SK-N-SH (cell line): ENCODE measurements around the gene TRPC4AP. TPM values are rescaled to one million over a fixed set of nuclear protein-coding genes. Genes with fewer than 3 reads are reported as not detected.

Experiments used
- CTCF ChIA-PET: fragments of 300-600, 350-600 bp; formaldehyde crosslinking; extraction: SDS; loops from one replicate; lab custom pipeline; 2021; lab: Yijun Ruan, JAX
- POLR2A ChIA-PET: fragments of 350-600 bp; sonication (Branson Sonifier 250); formaldehyde crosslinking; extraction: SDS; loops from one replicate; lab custom pipeline; 2020; ENCODE audit warnings: antibody characterized with exemption, inconsistent platforms; lab: Yijun Ruan, JAX
- DNase-seq: peaks from one replicate; pipeline ENCODE4 v3.0.0; 2012
- H2AFZ ChIP-seq: fragments of 200-600 bp; sonication (generic); 2 replicates; pipeline ENCODE4 v1.8.1; 2016; ENCODE audit warnings: antibody characterized with exemption, mild to moderate bottlenecking, low read depth
- H3F3A ChIP-seq: fragments of 200-600 bp; sonication (generic); replicated peaks from 2 replicates; pipeline ENCODE3; 2016; ENCODE audit warnings: antibody characterized with exemption, mild to moderate bottlenecking; ENCODE audit not compliant: insufficient read depth
- H3K27ac ChIP-seq, 2 experiments: fragments of 200-500 bp in 1 of 2; fragments of 200-600 bp in 1 of 2; sonication (Bioruptor generic) in 1 of 2; sonication (generic), shearing (Covaris generic) in 1 of 2; 2 replicates each; pipeline versions ENCODE4 v1.5.1 to v1.6.1; 2014 to 2016; ENCODE audit warnings: low read depth in 2 of 2, inconsistent platforms in 1 of 2, low read length in 1 of 2, mild to moderate bottlenecking in 1 of 2, mixed read lengths in 1 of 2
- H3K27me3 ChIP-seq: fragments of 200-600 bp; sonication (generic), shearing (Covaris generic); 2 replicates; pipeline ENCODE4 v1.6.1; 2016; ENCODE audit warnings: mixed run types; ENCODE audit not compliant: insufficient read depth
- H3K36me3 ChIP-seq, 2 experiments: fragments of 200-500 bp in 1 of 2; fragments of 200-600 bp in 1 of 2; sonication (Bioruptor generic) in 1 of 2; sonication (generic) in 1 of 2; replicated peaks in 1 of 2; 2 replicates each; pipeline versions ENCODE3 to v1.5.1; 2014 to 2016; ENCODE audit warnings: low read length in 1 of 2, mild to moderate bottlenecking in 1 of 2; ENCODE audit not compliant: insufficient read depth in 2 of 2, control insufficient read depth in 1 of 2
- H3K4me1 ChIP-seq, 2 experiments: fragments of 200-500 bp in 1 of 2; fragments of 200-600 bp in 1 of 2; sonication (Bioruptor generic) in 1 of 2; sonication (generic), shearing (Covaris generic) in 1 of 2; 2 replicates each; pipeline versions ENCODE4 v1.5.1 to v1.6.1; 2014 to 2016; ENCODE audit warnings: low read depth in 1 of 2, low read length in 1 of 2, mixed run types in 1 of 2; ENCODE audit not compliant: insufficient read depth in 2 of 2, control insufficient read depth in 1 of 2
- H3K4me2 ChIP-seq: fragments of 200-600 bp; sonication (generic), shearing (Covaris generic); 2 replicates; pipeline ENCODE4 v1.6.1; 2017; ENCODE audit warnings: mixed run types
- H3K4me3 ChIP-seq, 2 experiments: fragments of 200-500 bp in 1 of 2; fragments of 200-600 bp in 1 of 2; sonication (Bioruptor generic) in 1 of 2; sonication (generic), shearing (Covaris generic) in 1 of 2; 2 replicates each; pipeline versions ENCODE4 v1.5.1 to v1.8.1; 2014 to 2016; ENCODE audit warnings: low read depth in 2 of 2, inconsistent platforms in 1 of 2, low read length in 1 of 2, mild to moderate bottlenecking in 1 of 2, mixed read lengths in 1 of 2, moderate library complexity in 1 of 2
- H3K79me2 ChIP-seq: fragments of 200-600 bp; sonication (generic); 2 replicates; pipeline ENCODE4 v1.8.1; 2017; ENCODE audit warnings: mild to moderate bottlenecking; ENCODE audit not compliant: insufficient read depth
- H3K9ac ChIP-seq: fragments of 200-600 bp; sonication (generic); 2 replicates; pipeline ENCODE4 v1.6.1; 2017; ENCODE audit warnings: mixed run types
- H3K9me2 ChIP-seq: fragments of 200-600 bp; sonication (generic); 2 replicates; pipeline ENCODE4 v1.6.1; 2017; ENCODE audit warnings: mixed run types
- H3K9me3 ChIP-seq: fragments of 200-600 bp; sonication (generic); 2 replicates; pipeline ENCODE4 v1.6.1; 2017; ENCODE audit warnings: mixed run types, mild to moderate bottlenecking, moderate library complexity
- H4K20me1 ChIP-seq: fragments of 200-600 bp; sonication (generic); 2 replicates; pipeline ENCODE4 v1.6.1; 2017; ENCODE audit warnings: mild to moderate bottlenecking, mixed run types; ENCODE audit not compliant: insufficient read depth
- EP300 ChIP-seq, 2 experiments: IDR thresholded peaks; 2 replicates each; pipeline versions ENCODE4 v1.4.0 to v1.6.1; 2012; ENCODE audit warnings: borderline replicate concordance in 1 of 2, low read depth in 1 of 2, low read length in 1 of 2
- EZH2phosphoT487 ChIP-seq: fragments of 200-600 bp; sonication (generic); IDR thresholded peaks from 2 replicates; pipeline ENCODE4 v1.6.1; 2017; ENCODE audit warnings: low read depth, mixed run types, mild to moderate bottlenecking, antibody characterized with exemption, moderate library complexity, borderline replicate concordance
- FOXJ3 ChIP-seq: sonication (generic); formaldehyde crosslinking; IDR thresholded peaks from 2 replicates; pipeline ENCODE4 v1.5.1; 2020; ENCODE audit warnings: mild to moderate bottlenecking, missing genetic modification reagents
- MEF2A ChIP-seq: IDR thresholded peaks from 2 replicates; pipeline ENCODE4 v1.4.0; 2012; ENCODE audit warnings: low read depth, borderline replicate concordance
- MXI1 ChIP-seq: IDR thresholded peaks from 2 replicates; pipeline ENCODE4 v1.6.1; 2012; ENCODE audit warnings: mild to moderate bottlenecking, low read depth, low read length, improper control_type of control experiment
- NFIC ChIP-seq: IDR thresholded peaks from 2 replicates; pipeline ENCODE4 v1.4.0; 2012; ENCODE audit warnings: borderline replicate concordance
- NRF1 ChIP-seq: IDR thresholded peaks from 2 replicates; pipeline ENCODE4 v1.6.1; 2012; ENCODE audit warnings: low read depth, mild to moderate bottlenecking, low read length
- RAD21 ChIP-seq: IDR thresholded peaks from 2 replicates; pipeline ENCODE4 v1.6.1; 2012; ENCODE audit warnings: mild to moderate bottlenecking, low read length
- RCOR1 ChIP-seq: fragments of 150-350 bp; IDR thresholded peaks from 2 replicates; pipeline ENCODE4 v1.6.1; 2017; ENCODE audit warnings: antibody characterized with exemption, low read length
- RXRA ChIP-seq: IDR thresholded peaks from 2 replicates; pipeline ENCODE4 v1.4.0; 2012; ENCODE audit warnings: low read depth, mild to moderate bottlenecking, borderline replicate concordance
- SMC3 ChIP-seq: IDR thresholded peaks from 2 replicates; pipeline ENCODE4 v1.6.1; 2012; ENCODE audit warnings: low read depth, low read length, improper control_type of control experiment
- TCF12 ChIP-seq: IDR thresholded peaks from 2 replicates; pipeline ENCODE4 v1.4.0; 2012
- TEAD4 ChIP-seq: IDR thresholded peaks from 2 replicates; pipeline ENCODE4 v1.4.0; 2012; ENCODE audit warnings: mild to moderate bottlenecking, borderline replicate concordance; ENCODE audit not compliant: insufficient read depth
- WGBS: methylation state at CpG from one replicate; pipeline ENCODE4 v1.1.6; 2017; ENCODE audit warnings: low lambda C conversion rate; 5-methylcytosine and 5-hydroxymethylcytosine counted together
- polyA plus RNA-seq, 3 experiments: library from polyadenylated mRNA; depleted of rRNA; stranded (reverse); fragments of >200 nt; gene quantifications; 2 replicates each; pipeline ENCODE4 v1.2.3, GENCODE V29; 2012
- TF ChIP-seq, protein P1 (sequence below): IDR thresholded peaks from 2 replicates; pipeline ENCODE4 v1.6.1; 2012; ENCODE audit warnings: mild to moderate bottlenecking, low read depth, low read length, moderate library complexity
- TF ChIP-seq, protein P2 (sequence below): IDR thresholded peaks from 2 replicates; pipeline ENCODE4 v1.4.0; 2012; ENCODE audit warnings: low read depth
- TF ChIP-seq, protein P3 (sequence below): IDR thresholded peaks from 2 replicates; pipeline ENCODE4; 2012

The TRPC4AP gene
- polyA plus RNA-seq, 1 of the 3 experiments (the other 2 are of a cell fraction): 57.4 TPM

DNA sequence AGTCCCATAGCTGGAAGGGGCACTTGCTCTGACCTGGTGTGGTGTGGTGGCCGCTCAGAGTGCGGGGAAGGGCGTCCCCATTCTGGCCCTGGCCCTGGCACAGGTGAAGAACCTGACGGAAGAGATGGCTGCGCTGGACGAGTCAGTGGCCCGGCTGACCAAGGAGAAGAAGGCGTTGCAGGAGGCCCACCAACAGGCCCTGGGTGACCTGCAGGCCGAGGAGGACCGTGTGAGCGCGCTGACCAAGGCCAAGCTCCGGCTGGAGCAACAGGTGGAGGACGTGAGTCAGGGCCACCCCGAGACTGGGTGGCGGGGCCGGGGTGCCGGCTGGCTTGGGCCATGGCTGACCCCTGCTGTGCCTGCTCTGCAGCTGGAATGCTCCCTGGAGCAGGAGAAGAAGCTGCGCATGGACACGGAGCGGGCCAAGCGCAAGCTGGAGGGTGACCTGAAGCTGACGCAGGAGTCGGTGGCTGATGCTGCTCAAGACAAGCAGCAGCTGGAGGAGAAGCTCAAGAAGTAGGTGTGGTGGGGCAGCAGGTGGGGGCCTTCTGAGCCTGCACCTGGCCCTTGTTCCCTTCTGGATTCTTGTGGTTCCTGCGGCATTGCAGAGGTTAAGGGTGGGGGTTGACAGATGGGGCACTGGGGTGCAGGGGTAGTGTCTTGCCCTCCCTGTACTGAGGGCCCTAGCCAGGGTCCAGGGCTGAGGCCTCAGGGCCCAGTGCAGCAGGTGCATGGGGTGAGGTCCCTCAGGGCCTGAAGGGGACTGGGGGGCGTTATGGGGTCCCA lies 96.2 kb downstream of the TRPC4AP start:
- no peak for TF ChIP-seq NFIC
- no peak for TF ChIP-seq TEAD4
- TF ChIP-seq EZH2phosphoT487: no peak
- TF ChIP-seq RCOR1: no peak
- TF ChIP-seq, protein P1, sequence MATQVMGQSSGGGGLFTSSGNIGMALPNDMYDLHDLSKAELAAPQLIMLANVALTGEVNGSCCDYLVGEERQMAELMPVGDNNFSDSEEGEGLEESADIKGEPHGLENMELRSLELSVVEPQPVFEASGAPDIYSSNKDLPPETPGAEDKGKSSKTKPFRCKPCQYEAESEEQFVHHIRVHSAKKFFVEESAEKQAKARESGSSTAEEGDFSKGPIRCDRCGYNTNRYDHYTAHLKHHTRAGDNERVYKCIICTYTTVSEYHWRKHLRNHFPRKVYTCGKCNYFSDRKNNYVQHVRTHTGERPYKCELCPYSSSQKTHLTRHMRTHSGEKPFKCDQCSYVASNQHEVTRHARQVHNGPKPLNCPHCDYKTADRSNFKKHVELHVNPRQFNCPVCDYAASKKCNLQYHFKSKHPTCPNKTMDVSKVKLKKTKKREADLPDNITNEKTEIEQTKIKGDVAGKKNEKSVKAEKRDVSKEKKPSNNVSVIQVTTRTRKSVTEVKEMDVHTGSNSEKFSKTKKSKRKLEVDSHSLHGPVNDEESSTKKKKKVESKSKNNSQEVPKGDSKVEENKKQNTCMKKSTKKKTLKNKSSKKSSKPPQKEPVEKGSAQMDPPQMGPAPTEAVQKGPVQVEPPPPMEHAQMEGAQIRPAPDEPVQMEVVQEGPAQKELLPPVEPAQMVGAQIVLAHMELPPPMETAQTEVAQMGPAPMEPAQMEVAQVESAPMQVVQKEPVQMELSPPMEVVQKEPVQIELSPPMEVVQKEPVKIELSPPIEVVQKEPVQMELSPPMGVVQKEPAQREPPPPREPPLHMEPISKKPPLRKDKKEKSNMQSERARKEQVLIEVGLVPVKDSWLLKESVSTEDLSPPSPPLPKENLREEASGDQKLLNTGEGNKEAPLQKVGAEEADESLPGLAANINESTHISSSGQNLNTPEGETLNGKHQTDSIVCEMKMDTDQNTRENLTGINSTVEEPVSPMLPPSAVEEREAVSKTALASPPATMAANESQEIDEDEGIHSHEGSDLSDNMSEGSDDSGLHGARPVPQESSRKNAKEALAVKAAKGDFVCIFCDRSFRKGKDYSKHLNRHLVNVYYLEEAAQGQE: no peak
- TF ChIP-seq TCF12: no peak
- TF ChIP-seq RAD21: no peak
- no peak for TF ChIP-seq MXI1
- no peak for TF ChIP-seq MEF2A
- no peak for TF ChIP-seq EP300 (IDR thresholded peaks at IDR 0.05; ENCODE audit: borderline replicate concordance in 1 of 2, low read depth in 1 of 2, low read length in 1 of 2)
- no peak for TF ChIP-seq SMC3
- no peak for TF ChIP-seq RXRA
- no peak for TF ChIP-seq FOXJ3
- TF ChIP-seq, protein P2, sequence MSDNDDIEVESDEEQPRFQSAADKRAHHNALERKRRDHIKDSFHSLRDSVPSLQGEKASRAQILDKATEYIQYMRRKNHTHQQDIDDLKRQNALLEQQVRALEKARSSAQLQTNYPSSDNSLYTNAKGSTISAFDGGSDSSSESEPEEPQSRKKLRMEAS: no peak
- TF ChIP-seq, protein P3, sequence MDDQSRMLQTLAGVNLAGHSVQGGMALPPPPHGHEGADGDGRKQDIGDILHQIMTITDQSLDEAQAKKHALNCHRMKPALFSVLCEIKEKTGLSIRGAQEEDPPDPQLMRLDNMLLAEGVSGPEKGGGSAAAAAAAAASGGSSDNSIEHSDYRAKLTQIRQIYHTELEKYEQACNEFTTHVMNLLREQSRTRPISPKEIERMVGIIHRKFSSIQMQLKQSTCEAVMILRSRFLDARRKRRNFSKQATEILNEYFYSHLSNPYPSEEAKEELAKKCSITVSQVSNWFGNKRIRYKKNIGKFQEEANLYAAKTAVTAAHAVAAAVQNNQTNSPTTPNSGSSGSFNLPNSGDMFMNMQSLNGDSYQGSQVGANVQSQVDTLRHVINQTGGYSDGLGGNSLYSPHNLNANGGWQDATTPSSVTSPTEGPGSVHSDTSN: no peak
- no peak for TF ChIP-seq NRF1
- H3K36me3 ChIP-seq: peaks cover 0 to 56% of the 10 kb centered on the region in 2 experiments
- no peaks in the 10 kb centered on the region for H3K79me2 ChIP-seq
- H3K9me3 ChIP-seq: no peaks in the 10 kb centered on the region
- WGBS: 98% methylated on average over 20 of the region's 26 CpGs
- no peak for DNase-seq
- H3K4me3 ChIP-seq: no peak overlapping the region
- no peaks in the 10 kb centered on the region for H3K27me3 ChIP-seq
- H3K27ac ChIP-seq: no peak overlapping the region
- H3K9ac ChIP-seq: no peak overlapping the region
- no peak overlapping the region for H3K4me2 ChIP-seq
- H3K9me2 ChIP-seq: no peaks in the 10 kb centered on the region
- H4K20me1 ChIP-seq: no peaks in the 10 kb centered on the region
- no peaks in the 10 kb centered on the region for H3K4me1 ChIP-seq
- ChIA-PET POLR2A (no interaction called here), CTCF (interaction anchor here (0.6 to 1.4 kb wide), 3 partner anchors 20 to 406 kb away, joined by 4 to 5 read pairs (median 4); no protein-coding TSS in a partner anchor)
- no peak overlapping the region for H2AFZ ChIP-seq
- no peaks in the 10 kb centered on the region for H3F3A ChIP-seq
